HK-2 (cell line): ENCODE results near the gene LCP2.
A peak's percentile ranks its signal among the peaks of the same experiment; 100 is the strongest.

Experiments
- DNase-seq: peaks from one replicate; pipeline ENCODE4 v3.0.0-alpha.2; 2018; ENCODE audit not compliant: unreplicated experiment

Gene LCP2

GRCh38 chr5:170273968-170274710, 23.4 kb downstream of the LCP2 start:
- DNase-seq = no peak

- no peak for DNase-seq
These were observed 27.1 kb downstream of the LCP2 start for GRCh38 chr5:170270293-170271069.

- DNase-seq = no peak
These were observed 28.0 kb downstream of the LCP2 start for GRCh38 chr5:170269579-170269978.

GRCh38 chr5:170268884-170269283, 28.7 kb downstream of the LCP2 start:
- no peak for DNase-seq

- DNase-seq = no peak
These were observed 29.4 kb downstream of the LCP2 start for GRCh38 chr5:170268153-170268689.

GRCh38 chr5:170267431-170268152, 30.0 kb downstream of the LCP2 start:
- DNase-seq = peak; percentile 47

- no peak for DNase-seq
These were observed 30.8 kb downstream of the LCP2 start for GRCh38 chr5:170266570-170267381.

- DNase-seq = no peak
These were observed 32.1 kb downstream of the LCP2 start for GRCh38 chr5:170265522-170265921.

- no peak for DNase-seq
These were observed 33.7 kb downstream of the LCP2 start for GRCh38 chr5:170263906-170264305.

- no peak for DNase-seq
These were observed 35.2 kb downstream of the LCP2 start for GRCh38 chr5:170262061-170263045.

- no peak for DNase-seq
These were observed 36.0 kb downstream of the LCP2 start for GRCh38 chr5:170261528-170262043.

GRCh38 chr5:170257370-170257769, 40.2 kb downstream of the LCP2 start:
- no peak for DNase-seq

- no peak for DNase-seq
These were observed 41.0 kb downstream of the LCP2 start for GRCh38 chr5:170256571-170256970.

GRCh38 chr5:170254056-170254455, 43.5 kb downstream of the LCP2 start:
- no peak for DNase-seq

- no peak for DNase-seq
These were observed 44.7 kb downstream of the LCP2 start for GRCh38 chr5:170252720-170253350.

GRCh38 chr5:170252109-170252508, 45.5 kb downstream of the LCP2 start:
- no peak for DNase-seq

GRCh38 chr5:170251462-170251861, 46.1 kb downstream of the LCP2 start:
- no peak for DNase-seq

GRCh38 chr5:170250810-170251317, 46.7 kb downstream of the LCP2 start:
- DNase-seq = no peak

GRCh38 chr5:170249355-170249754, 48.2 kb downstream of the LCP2 start:
- no peak for DNase-seq
